ENCODE data around the gene MPHOSPH9. TPM values are rescaled to one million over a fixed set of nuclear protein-coding genes. Genes with fewer than 3 reads are reported as not detected.

The MPHOSPH9 gene
- total RNA-seq, 1 donor from 2014 or later, result 79.8 TPM

- H3K27ac Mint-ChIP-seq (ENCODE audit: unreplicated experiment), result no peak overlapping the region
- DNase-seq (ENCODE audit: low read depth, low spot score), result no peak
- H3K27me3 Mint-ChIP-seq (ENCODE audit: low read depth), result no peaks in the 10 kb centered on the region
- peaks cover 35% of the 10 kb centered on the region for H3K4me1 Mint-ChIP-seq
- H3K36me3 Mint-ChIP-seq (ENCODE audit: low read depth), result peaks cover 3% of the 10 kb centered on the region
- no peak for TF ChIP-seq CTCF (conservative IDR thresholded peaks at IDR 0.05)
- H3K9me3 Mint-ChIP-seq, result no peaks in the 10 kb centered on the region
- no peak overlapping the region for H3K4me3 Mint-ChIP-seq
These were observed 89.0 kb downstream of the MPHOSPH9 start for GRCh38 chr12:123143736-123144461.

- DNase-seq (ENCODE audit: low read depth, low spot score), result no peak
- no peaks in the 10 kb centered on the region for H3K27me3 Mint-ChIP-seq (ENCODE audit: low read depth)
- H3K27ac Mint-ChIP-seq (ENCODE audit: unreplicated experiment), result no peak overlapping the region
- H3K36me3 Mint-ChIP-seq (ENCODE audit: low read depth), result peaks cover 3% of the 10 kb centered on the region
- H3K4me3 Mint-ChIP-seq, result no peak overlapping the region
- no peak for TF ChIP-seq CTCF (conservative IDR thresholded peaks at IDR 0.05)
- no peaks in the 10 kb centered on the region for H3K9me3 Mint-ChIP-seq
- H3K4me1 Mint-ChIP-seq, result peaks cover 35% of the 10 kb centered on the region
These were observed 89.8 kb downstream of the MPHOSPH9 start for GRCh38 chr12:123142921-123143735.

DNA sequence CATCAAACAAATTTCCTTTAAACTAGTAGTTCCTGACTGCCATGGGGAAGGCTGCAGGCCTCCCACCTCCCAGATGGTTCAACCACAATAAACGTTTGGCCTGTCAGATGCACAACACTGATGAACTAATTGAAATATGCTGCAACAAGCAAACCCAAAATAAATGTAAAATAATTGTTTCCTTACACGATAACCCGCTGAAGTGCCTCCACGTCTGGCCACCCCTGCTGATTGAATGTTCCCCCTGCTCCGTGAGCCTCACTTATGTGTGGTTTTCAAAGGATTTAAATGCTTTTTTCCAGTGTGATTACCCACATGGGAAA lies 90.5 kb downstream of the MPHOSPH9 start:
- peaks cover 3% of the 10 kb centered on the region for H3K36me3 Mint-ChIP-seq (ENCODE audit: low read depth)
- no peak overlapping the region for H3K27ac Mint-ChIP-seq (ENCODE audit: unreplicated experiment)
- no peak overlapping the region for H3K4me3 Mint-ChIP-seq
- no peak for TF ChIP-seq CTCF (conservative IDR thresholded peaks at IDR 0.05)
- H3K4me1 Mint-ChIP-seq, result peaks cover 35% of the 10 kb centered on the region
- no peaks in the 10 kb centered on the region for H3K9me3 Mint-ChIP-seq
- no peaks in the 10 kb centered on the region for H3K27me3 Mint-ChIP-seq (ENCODE audit: low read depth)
- no peak for DNase-seq (ENCODE audit: low read depth, low spot score)

DNA sequence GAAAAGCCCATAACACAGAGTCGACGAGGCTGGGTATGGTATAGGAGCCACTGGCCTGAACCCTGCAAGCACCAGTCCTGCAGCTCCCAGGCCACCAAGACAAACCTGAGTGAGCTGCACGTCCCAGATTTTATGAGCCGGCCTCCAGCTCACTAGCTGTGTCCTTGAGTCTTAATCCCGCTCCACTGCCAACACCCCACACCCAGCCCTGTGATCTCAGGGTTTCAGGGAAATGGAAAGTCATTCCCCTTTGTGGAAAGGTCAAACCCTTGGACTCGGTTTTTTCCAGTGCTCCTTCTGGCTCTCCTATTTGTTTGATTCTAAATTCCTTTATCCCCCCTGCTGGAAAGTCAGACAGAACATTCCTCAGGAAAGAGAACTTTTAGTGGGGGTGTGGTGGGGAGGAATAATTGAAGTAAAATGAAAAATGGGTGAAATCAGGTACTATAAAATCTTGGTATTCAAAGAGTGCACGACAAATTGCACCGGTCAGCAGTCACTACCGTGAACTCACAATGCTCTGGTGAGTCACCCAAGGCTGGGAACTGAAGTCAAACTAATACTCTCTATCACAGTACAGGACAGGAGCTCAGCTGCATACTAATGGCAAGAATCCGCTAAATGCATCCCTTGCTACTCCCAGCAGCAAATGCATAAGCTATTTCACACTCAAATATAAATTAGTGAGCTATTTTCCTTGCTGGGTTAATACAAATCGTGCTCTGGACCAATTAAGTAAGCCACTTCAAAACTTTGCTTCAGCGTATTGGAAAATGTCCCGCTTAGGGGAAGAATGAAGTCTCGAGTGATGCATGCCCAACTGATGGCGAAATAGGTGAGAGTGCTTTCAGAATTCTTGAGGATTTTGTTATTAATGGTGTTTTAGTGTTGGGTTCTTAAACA lies 91.1 kb downstream of the MPHOSPH9 start:
- Mint-ChIP-seq H3K4me3 (no peak overlapping the region), H3K4me1 (peaks cover 35% of the 10 kb centered on the region), H3K27me3 (ENCODE audit: low read depth) (no peaks in the 10 kb centered on the region), H3K27ac (ENCODE audit: unreplicated experiment) (peak overlapping the region; percentile 8), H3K9me3 (no peaks in the 10 kb centered on the region), H3K36me3 (ENCODE audit: low read depth) (peaks cover 3% of the 10 kb centered on the region)
- TF ChIP-seq CTCF (conservative IDR thresholded peaks at IDR 0.05), result no peak
- DNase-seq (ENCODE audit: low read depth, low spot score), result no peak
